NCI-H82 (cell line): ENCODE data around the gene NLRC3.

Experiments used
- DNase-seq: peaks from one replicate; lab custom pipeline; 2025; lab: John Stamatoyannopoulos, UW

The NLRC3 gene

DNA sequence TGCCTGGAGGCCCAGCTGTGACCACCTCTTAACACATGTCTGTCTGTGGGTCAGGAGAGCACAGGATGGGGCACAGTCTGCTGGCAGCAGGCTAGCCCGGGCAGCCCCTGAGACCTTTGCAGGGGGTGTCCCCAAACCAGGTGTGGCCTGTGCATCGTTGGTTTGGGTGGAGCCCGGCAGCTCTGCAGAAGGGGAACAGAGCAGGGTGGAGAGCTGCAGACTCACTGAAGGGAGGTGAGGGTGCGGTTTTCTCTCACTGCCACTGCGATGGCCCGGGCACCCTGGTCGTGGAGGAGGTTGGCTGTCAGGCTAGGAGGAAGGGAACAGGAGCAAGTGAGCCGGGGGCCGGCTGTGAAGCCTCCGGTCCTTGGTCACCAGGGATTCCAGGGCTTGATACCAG, 28.8 kb downstream of the NLRC3 start:
- no peak for DNase-seq

DNA sequence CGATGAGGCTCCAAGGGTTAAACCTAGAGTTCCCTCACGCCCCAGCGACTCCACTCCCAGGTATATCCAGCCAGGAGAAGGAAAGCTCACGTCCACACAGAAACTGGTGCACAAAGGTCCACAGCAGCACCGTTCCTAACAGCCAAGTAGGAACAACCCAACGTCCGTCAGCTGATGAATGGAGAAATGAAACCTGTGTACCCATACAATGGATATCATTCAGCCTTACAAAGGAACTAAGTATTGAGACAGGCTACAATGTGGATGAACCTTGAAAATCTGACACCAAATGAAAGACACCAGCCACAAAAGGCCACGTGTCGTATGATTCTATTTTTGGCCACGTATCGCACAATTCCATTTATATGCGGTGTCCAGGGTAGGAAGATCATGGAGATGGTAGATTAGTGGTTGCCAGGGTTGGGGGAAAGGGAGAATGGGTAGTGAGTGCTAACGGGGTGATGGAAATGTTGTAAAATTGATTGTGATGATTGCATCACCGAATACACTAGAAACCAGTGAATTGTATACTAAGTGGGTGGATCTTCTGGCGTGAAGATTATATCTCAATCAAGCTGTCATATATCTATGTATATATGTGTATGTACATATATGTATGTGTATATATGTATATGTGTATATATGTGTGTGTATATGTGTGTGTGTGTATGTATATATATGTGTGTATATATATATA, 30.1 kb downstream of the NLRC3 start:
- no peak for DNase-seq

DNA sequence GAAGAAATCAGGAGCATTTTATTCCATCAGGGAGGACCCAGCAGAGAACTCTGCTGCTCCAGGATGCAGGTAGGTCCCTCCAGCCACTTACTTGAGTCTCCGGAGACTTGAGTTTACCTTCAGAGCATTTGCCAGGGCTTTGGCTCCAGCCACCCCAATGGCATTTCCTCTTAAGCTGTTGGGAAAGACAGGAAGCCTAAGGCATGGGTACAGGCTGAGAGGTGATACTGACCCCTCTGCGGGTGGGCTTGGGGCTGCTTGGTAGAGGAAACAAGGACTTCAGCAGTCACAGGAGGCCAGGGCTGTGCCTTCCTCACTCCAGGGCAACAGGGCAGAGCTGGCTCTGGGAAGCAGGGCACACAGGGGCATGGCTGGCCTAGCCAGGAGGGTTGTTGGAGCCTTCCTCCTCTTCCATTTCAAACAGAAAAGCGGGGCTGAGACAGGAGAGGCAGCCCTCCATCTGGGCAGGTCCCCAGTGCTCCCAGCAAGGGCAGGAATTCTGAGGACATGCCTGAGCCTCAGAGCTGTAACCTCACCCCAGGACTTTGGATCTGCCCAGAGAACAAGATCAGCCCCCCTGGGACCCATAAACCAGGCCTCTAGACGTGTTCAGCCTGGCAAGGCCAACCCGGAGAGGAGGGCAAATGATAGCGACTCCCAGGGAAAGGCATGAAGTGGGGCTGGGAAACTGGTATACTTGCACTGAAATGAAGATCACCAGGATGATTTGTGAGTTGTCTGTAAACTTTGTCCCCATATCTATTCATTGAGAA, 34.4 kb downstream of the NLRC3 start:
- peak; percentile 14 for DNase-seq

GRCh38 chr16:3541527-3542155, 35.6 kb downstream of the NLRC3 start:
- DNase-seq: no peak

- no peak for DNase-seq
Observed at GRCh38 chr16:3538222-3538621, 39.0 kb downstream of the NLRC3 start.

GRCh38 chr16:3536851-3537250, 40.4 kb downstream of the NLRC3 start:
- no peak for DNase-seq

- no peak for DNase-seq
Observed at GRCh38 chr16:3536271-3536731, 40.9 kb downstream of the NLRC3 start.

- no peak for DNase-seq
Observed at GRCh38 chr16:3534126-3534525, 43.1 kb downstream of the NLRC3 start.

GRCh38 chr16:3532741-3533140, 44.5 kb downstream of the NLRC3 start:
- DNase-seq: no peak

DNA sequence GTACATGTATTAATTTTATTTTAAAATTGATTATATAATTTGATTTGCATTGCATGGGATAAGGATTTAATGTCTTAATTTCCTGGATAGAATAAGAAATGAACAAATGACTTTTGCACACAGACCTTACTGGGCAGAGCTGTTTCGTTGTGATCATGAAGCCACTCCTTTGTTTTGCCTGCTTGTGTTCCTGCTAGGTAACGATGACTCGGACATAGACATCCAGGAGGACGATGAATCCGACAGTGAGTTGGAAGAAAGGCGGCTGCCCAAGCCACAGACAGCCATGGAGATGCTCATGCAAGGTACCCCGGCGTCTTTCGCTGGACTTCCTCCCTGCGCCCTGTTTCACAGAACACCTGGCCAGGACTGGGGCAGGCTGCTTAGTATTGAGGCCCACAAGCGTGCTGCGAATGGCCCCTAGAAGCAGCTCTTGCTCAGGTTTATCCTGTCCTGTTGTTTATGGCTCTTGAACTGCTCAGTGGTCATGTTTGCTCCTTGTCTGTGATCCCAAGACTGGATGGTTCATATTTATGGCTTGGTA, 46.8 kb downstream of the NLRC3 start:
- DNase-seq: no peak

- DNase-seq: no peak
Observed at GRCh38 chr16:3529175-3529574, 48.0 kb downstream of the NLRC3 start.

GRCh38 chr16:3528406-3528805, 48.8 kb downstream of the NLRC3 start:
- no peak for DNase-seq

- DNase-seq: peak; percentile 68
Observed at GRCh38 chr16:3527216-3527829, 49.9 kb downstream of the NLRC3 start.

- no peak for DNase-seq
Observed at GRCh38 chr16:3525951-3526350, 51.3 kb downstream of the NLRC3 start.

GRCh38 chr16:3523281-3523680, 53.9 kb downstream of the NLRC3 start:
- no peak for DNase-seq

DNA sequence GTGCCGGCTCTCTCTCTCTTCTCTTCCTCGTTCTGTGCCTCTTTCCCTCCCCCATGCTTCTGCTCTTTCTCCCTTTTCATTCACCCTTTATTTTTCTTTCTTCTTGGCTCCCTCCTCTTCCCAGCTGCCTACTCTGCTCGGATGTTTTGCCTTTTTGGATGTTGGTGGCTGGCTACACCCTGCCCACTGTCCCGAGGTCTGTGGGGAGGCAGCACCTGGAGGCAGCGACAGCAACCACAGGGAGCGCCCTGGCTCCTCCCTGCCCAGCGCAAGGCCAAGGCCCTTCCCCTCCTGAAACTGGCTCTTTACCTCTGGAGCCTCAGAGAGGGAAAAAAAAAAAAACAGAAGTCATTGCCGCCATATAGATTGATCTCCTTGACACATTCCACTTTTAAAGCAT, 56.4 kb downstream of the NLRC3 start:
- no peak for DNase-seq

GRCh38 chr16:3520413-3520812, 56.8 kb downstream of the NLRC3 start:
- DNase-seq: no peak

DNA sequence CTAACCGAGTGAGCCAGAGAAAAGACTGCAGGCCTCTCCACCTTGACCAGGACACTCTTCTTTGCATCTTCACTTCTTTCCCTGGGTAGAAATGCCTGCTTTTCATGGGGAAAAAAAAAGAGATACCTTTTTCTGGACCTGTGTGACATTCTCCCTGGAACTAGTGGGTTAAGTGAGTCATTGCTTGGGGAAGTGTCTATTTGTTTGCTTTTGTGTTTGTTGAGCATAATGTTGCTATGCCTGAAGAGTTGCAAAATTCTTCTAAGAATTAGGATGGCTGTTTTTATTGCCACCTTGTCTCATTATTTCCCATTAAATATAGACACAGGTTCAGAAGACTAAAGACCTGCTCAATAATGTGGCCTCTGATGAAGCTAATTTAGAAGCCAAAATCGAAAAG, 57.6 kb downstream of the NLRC3 start:
- DNase-seq: no peak

DNA sequence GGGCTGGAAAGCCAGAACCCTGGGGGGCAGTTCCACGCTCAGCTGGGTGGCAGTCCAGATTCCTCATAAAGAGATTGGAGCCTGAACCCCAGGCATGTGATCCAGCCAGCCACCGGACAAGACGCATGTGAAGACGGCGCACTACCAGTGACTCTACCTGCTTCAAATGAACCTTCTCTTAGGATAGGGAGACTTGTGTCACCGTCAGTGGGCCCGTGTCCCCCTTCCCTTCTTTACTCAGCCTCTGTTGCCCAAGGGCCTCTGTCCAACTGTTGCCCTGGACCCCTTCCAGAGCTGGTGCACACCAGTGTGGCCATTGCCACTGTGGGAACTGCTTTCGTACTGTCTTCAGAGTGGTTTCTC, 58.2 kb downstream of the NLRC3 start:
- no peak for DNase-seq

DNA sequence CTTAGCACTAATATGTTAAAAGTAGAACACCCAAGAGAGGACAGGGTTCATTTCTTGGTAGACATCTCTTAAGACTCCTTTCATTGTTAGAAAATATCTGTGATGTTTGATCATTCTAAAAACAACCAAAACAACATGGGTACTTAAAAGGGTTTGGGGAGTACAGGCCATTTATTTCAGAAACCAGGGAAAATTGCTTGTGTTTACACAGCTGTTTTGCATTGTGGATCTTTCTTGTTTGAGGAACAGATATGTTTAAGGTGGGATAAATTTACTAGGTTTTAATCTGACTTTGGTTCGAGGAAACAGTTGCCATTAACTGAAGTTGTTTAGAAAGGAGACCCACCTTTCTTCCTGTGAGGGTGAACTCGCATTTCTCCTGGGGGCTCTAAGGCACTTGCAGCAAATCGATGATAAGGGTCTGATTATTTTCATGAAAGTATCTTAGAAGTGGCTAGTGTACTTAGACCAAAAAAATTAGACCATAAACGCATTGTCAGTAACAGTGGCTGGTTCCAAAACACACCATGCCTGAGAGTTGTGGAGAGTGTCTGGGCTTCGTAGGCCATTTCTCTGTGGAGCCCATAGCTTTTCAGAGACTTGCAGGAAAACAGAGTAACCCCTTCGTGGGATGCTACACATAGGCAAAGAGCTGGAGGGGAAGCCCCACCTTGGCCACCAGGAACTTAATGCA, 58.8 kb downstream of the NLRC3 start:
- DNase-seq: no peak

DNA sequence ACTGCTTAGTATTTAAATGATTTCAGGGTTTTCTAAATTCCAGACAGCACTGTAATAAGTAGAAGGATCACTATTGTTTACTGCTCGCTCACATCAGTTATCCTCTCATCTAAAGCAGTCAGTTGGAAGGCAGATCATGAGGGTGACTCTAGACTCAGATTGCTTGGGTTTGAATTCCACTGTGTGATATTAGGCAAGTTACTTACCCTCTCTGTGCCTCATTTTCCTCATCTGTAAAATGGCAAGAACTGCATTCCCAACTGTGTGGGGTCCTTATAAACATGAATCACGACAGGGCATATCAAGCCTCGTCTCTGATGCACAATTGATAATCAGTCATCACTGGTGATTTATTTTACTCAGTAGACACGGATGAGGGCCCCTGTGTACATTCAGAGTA, 61.3 kb downstream of the NLRC3 start:
- DNase-seq: no peak

GRCh38 chr16:3514621-3515020, 62.6 kb downstream of the NLRC3 start:
- DNase-seq: no peak
